HEK293 (cell line): Measurements from ENCODE around the gene SMYD2.

Experiments used
- CTCF ChIA-PET: fragments of 350-600 bp; formaldehyde crosslinking; extraction: SDS; loops from one replicate; lab custom pipeline; 2021; ENCODE audit warnings: antibody characterized with exemption; lab: Yijun Ruan, JAX
- POLR2A ChIA-PET: fragments of 300-600 bp; formaldehyde crosslinking; extraction: SDS; loops from one replicate; lab custom pipeline; 2020; ENCODE audit warnings: antibody characterized with exemption, inconsistent platforms; lab: Yijun Ruan, JAX
- H3K27ac ChIP-seq: fragments of 200-500 bp; sonication (Bioruptor generic); 2 replicates; pipeline ENCODE4 v1.5.1; 2014; ENCODE audit warnings: low read depth, low read length, control low read depth, inconsistent platforms; ENCODE audit errors: extremely low read depth
- H3K36me3 ChIP-seq, 2 experiments: fragments of 200-500 bp in 1 of 2; sonication (Bioruptor generic) in 1 of 2; 1 replicate in 1 of 2; 2 replicates in 1 of 2; pipeline ENCODE4 v1.5.1; 2014 to 2017; ENCODE audit warnings: inconsistent platforms in 2 of 2, low read length in 2 of 2; ENCODE audit not compliant: control insufficient read depth in 2 of 2, insufficient read depth in 1 of 2
- H3K4me1 ChIP-seq: fragments of 200-500 bp; sonication (Bioruptor generic); 2 replicates; pipeline ENCODE4 v1.5.1; 2014; ENCODE audit warnings: mild to moderate bottlenecking, low read length, inconsistent platforms; ENCODE audit not compliant: control insufficient read depth, insufficient read depth
- H3K4me3 ChIP-seq: 2 replicates; pipeline ENCODE4 v1.5.1; 2011; ENCODE audit warnings: low read depth, mild to moderate bottlenecking, control low read depth, low read length, moderate library complexity
- H3K9me3 ChIP-seq: fragments of 200-500 bp; sonication (Bioruptor generic); 2 replicates; pipeline ENCODE4 v1.5.1; 2014; ENCODE audit warnings: low read depth, low read length, inconsistent platforms; ENCODE audit not compliant: control insufficient read depth, insufficient read depth
- KLF7 ChIP-seq: fragments of 450-650 bp; formaldehyde crosslinking; IDR thresholded peaks from 2 replicates; pipeline ENCODE4 v1.5.1; 2016; ENCODE audit warnings: missing biosample characterization, missing genetic modification characterization, borderline replicate concordance
- MYNN ChIP-seq: fragments of 450-650 bp; formaldehyde crosslinking; IDR thresholded peaks from 2 replicates; pipeline ENCODE4 v1.5.1; 2016; ENCODE audit warnings: missing biosample characterization, missing genetic modification characterization, borderline replicate concordance
- SETDB1 ChIP-seq: IDR thresholded peaks from one replicate; pipeline ENCODE4 v1.6.1; 2017; ENCODE audit warnings: mild to moderate bottlenecking, low read length, moderate library complexity, mixed read lengths; ENCODE audit not compliant: insufficient read length
- ZBTB7A ChIP-seq: fragments of 450-650 bp; formaldehyde crosslinking; IDR thresholded peaks from 2 replicates; pipeline ENCODE4 v1.5.1; 2016; ENCODE audit warnings: low read depth, missing biosample characterization, missing genetic modification characterization
- ZNF121 ChIP-seq: fragments of 450-650 bp; formaldehyde crosslinking; IDR thresholded peaks from 2 replicates; pipeline ENCODE4 v1.5.1; 2016; ENCODE audit warnings: missing biosample characterization, missing genetic modification characterization
- ZNF2 ChIP-seq: fragments of 450-650 bp; formaldehyde crosslinking; IDR thresholded peaks from 2 replicates; pipeline ENCODE4 v1.5.1; 2016; ENCODE audit warnings: missing biosample characterization, missing genetic modification characterization
- ZNF292 ChIP-seq: fragments of 450-650 bp; formaldehyde crosslinking; IDR thresholded peaks from 2 replicates; pipeline ENCODE4 v1.5.1; 2016; ENCODE audit warnings: low read depth, missing biosample characterization, missing genetic modification characterization, borderline replicate concordance
- ZNF404 ChIP-seq: fragments of 450-650 bp; formaldehyde crosslinking; IDR thresholded peaks from 2 replicates; pipeline ENCODE4 v1.5.1; 2017; ENCODE audit warnings: missing biosample characterization, missing genetic modification characterization
- ZNF600 ChIP-seq: fragments of 450-650 bp; formaldehyde crosslinking; IDR thresholded peaks from 2 replicates; pipeline ENCODE4 v1.5.1; 2016; ENCODE audit warnings: missing biosample characterization, missing genetic modification characterization
- ZNF623 ChIP-seq: fragments of 450-650 bp; formaldehyde crosslinking; IDR thresholded peaks from 2 replicates; pipeline ENCODE4 v1.5.1; 2016; ENCODE audit warnings: missing biosample characterization, missing genetic modification characterization
- ZNF776 ChIP-seq: fragments of 450-650 bp; formaldehyde crosslinking; IDR thresholded peaks from 2 replicates; pipeline ENCODE4 v1.5.0; 2017; ENCODE audit warnings: missing biosample characterization, missing genetic modification characterization, borderline replicate concordance
- ZNF785 ChIP-seq: fragments of 450-650 bp; formaldehyde crosslinking; IDR thresholded peaks from 2 replicates; pipeline ENCODE4 v1.5.1; 2016; ENCODE audit warnings: missing biosample characterization, missing genetic modification characterization
- ZSCAN23 ChIP-seq: fragments of 450-650 bp; formaldehyde crosslinking; IDR thresholded peaks from 2 replicates; pipeline ENCODE4 v1.5.1; 2016; ENCODE audit warnings: missing biosample characterization, missing genetic modification characterization
- TF ChIP-seq, protein P1 (sequence below): fragments of 450-650 bp; formaldehyde crosslinking; optimal IDR thresholded peaks from 2 replicates; pipeline ENCODE3; 2016; ENCODE audit warnings: missing biosample characterization, mild to moderate bottlenecking, missing genetic modification characterization
- TF ChIP-seq, protein P2 (sequence below): fragments of 450-650 bp; formaldehyde crosslinking; IDR thresholded peaks from 2 replicates; pipeline ENCODE4 v1.5.1; 2016; ENCODE audit warnings: missing biosample characterization, missing genetic modification characterization
- TF ChIP-seq, protein P3 (sequence below): fragments of 450-650 bp; formaldehyde crosslinking; IDR thresholded peaks from 2 replicates; pipeline ENCODE4 v1.5.1; 2016; ENCODE audit warnings: missing biosample characterization, missing genetic modification characterization
- TF ChIP-seq, protein P4 (sequence below): fragments of 450-650 bp; formaldehyde crosslinking; IDR thresholded peaks from 2 replicates; pipeline ENCODE4 v1.5.1; 2016; ENCODE audit warnings: missing biosample characterization, missing genetic modification characterization
- TF ChIP-seq, protein P5 (sequence below): fragments of 450-650 bp; formaldehyde crosslinking; IDR thresholded peaks from 2 replicates; pipeline ENCODE4 v1.5.1; 2016; ENCODE audit warnings: missing biosample characterization, missing genetic modification characterization
- TF ChIP-seq, protein P6 (sequence below): fragments of 450-650 bp; formaldehyde crosslinking; IDR thresholded peaks from 2 replicates; pipeline ENCODE4 v1.5.1; 2016; ENCODE audit warnings: missing biosample characterization, missing genetic modification characterization
- TF ChIP-seq, protein P7 (sequence below): fragments of 450-650 bp; formaldehyde crosslinking; IDR thresholded peaks from 2 replicates; pipeline ENCODE4 v1.5.1; 2016; ENCODE audit warnings: missing biosample characterization, missing genetic modification characterization

SMYD2 gene

DNA sequence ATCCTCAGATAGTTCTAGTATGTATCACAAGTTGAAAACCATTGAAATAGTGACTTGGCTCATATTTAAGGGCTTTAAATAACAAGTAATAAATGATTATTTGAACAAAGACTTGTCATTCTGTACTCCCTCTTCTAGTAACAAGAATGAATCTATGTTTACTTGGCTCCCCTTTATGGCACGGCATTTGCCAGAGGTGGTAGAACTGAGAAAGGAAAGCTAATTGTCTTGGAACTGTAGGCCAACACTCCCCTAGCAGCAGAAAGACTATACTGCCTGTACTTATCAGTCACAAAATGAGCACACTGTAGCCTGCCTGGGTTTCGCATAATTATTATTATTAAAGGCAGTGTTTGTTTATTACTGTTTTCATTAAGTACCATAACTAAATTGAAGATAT lies 29.6 kb upstream of the SMYD2 start:
- no peaks in the 10 kb centered on the region for H3K9me3 ChIP-seq
- ChIA-PET POLR2A (no interaction called here), CTCF (interaction anchor here (5.6 to 13.6 kb wide), 2 partner anchors 10 to 78 kb away, joined by 54 to 428 read pairs; no protein-coding TSS in a partner anchor)
- H3K4me3 ChIP-seq: no peak overlapping the region
- H3K4me1 ChIP-seq: no peaks in the 10 kb centered on the region
- H3K36me3 ChIP-seq: no peaks in the 10 kb centered on the region
- H3K27ac ChIP-seq: no peak overlapping the region
- TF ChIP-seq, protein P1, sequence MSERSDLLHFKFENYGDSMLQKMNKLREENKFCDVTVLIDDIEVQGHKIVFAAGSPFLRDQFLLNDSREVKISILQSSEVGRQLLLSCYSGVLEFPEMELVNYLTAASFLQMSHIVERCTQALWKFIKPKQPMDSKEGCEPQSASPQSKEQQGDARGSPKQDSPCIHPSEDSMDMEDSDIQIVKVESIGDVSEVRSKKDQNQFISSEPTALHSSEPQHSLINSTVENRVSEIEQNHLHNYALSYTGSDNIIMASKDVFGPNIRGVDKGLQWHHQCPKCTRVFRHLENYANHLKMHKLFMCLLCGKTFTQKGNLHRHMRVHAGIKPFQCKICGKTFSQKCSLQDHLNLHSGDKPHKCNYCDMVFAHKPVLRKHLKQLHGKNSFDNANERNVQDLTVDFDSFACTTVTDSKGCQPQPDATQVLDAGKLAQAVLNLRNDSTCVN (tag by site-specific recombination): no peak
- no peak for TF ChIP-seq ZNF2 (tag by site-specific recombination)
- TF ChIP-seq, protein P2, sequence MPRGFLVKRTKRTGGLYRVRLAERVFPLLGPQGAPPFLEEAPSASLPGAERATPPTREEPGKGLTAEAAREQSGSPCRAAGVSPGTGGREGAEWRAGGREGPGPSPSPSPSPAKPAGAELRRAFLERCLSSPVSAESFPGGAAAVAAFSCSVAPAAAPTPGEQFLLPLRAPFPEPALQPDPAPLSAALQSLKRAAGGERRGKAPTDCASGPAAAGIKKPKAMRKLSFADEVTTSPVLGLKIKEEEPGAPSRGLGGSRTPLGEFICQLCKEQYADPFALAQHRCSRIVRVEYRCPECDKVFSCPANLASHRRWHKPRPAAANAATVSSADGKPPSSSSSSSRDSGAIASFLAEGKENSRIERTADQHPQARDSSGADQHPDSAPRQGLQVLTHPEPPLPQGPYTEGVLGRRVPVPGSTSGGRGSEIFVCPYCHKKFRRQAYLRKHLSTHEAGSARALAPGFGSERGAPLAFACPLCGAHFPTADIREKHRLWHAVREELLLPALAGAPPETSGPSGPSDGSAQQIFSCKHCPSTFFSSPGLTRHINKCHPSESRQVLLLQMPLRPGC (tag by site-specific recombination): no peak
- TF ChIP-seq MYNN (tag by site-specific recombination): no peak
- TF ChIP-seq, protein P3, sequence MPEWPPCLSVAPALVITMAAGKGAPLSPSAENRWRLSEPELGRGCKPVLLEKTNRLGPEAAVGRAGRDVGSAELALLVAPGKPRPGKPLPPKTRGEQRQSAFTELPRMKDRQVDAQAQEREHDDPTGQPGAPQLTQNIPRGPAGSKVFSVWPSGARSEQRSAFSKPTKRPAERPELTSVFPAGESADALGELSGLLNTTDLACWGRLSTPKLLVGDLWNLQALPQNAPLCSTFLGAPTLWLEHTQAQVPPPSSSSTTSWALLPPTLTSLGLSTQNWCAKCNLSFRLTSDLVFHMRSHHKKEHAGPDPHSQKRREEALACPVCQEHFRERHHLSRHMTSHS: no peak
- no peak for TF ChIP-seq ZNF776
- TF ChIP-seq ZNF785 (tag by site-specific recombination): no peak
- no peak for TF ChIP-seq ZSCAN23 (tag by site-specific recombination)
- no peak for TF ChIP-seq KLF7
- TF ChIP-seq, protein P4, sequence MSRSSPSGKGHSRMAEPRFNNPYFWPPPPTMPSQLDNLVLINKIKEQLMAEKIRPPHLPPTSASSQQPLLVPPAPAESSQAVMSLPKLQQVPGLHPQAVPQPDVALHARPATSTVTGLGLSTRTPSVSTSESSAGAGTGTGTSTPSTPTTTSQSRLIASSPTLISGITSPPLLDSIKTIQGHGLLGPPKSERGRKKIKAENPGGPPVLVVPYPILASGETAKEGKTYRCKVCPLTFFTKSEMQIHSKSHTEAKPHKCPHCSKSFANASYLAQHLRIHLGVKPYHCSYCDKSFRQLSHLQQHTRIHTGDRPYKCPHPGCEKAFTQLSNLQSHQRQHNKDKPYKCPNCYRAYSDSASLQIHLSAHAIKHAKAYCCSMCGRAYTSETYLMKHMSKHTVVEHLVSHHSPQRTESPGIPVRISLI: no peak
- TF ChIP-seq, protein P5, sequence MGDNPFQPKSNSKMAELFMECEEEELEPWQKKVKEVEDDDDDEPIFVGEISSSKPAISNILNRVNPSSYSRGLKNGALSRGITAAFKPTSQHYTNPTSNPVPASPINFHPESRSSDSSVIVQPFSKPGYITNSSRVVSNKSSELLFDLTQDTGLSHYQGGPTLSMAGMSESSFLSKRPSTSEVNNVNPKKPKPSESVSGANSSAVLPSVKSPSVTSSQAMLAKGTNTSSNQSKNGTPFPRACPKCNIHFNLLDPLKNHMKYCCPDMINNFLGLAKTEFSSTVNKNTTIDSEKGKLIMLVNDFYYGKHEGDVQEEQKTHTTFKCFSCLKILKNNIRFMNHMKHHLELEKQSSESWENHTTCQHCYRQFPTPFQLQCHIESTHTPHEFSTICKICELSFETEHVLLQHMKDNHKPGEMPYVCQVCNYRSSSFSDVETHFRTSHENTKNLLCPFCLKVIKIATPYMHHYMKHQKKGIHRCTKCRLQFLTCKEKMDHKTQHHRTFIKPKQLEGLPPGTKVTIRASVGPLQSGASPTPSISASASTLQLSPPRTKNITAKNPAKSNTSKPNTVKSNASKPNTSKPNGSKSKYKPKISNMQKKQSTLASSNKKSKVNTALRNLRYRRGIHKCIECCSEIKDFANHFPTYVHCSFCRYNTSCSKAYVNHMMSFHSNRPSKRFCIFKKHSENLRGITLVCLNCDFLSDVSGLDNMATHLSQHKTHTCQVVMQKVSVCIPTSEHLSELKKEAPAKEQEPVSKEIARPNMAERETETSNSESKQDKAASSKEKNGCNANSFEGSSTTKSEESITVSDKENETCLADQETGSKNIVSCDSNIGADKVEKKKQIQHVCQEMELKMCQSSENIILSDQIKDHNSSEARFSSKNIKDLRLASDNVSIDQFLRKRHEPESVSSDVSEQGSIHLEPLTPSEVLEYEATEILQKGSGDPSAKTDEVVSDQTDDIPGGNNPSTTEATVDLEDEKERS (tag by site-specific recombination): no peak
- TF ChIP-seq, protein P6, sequence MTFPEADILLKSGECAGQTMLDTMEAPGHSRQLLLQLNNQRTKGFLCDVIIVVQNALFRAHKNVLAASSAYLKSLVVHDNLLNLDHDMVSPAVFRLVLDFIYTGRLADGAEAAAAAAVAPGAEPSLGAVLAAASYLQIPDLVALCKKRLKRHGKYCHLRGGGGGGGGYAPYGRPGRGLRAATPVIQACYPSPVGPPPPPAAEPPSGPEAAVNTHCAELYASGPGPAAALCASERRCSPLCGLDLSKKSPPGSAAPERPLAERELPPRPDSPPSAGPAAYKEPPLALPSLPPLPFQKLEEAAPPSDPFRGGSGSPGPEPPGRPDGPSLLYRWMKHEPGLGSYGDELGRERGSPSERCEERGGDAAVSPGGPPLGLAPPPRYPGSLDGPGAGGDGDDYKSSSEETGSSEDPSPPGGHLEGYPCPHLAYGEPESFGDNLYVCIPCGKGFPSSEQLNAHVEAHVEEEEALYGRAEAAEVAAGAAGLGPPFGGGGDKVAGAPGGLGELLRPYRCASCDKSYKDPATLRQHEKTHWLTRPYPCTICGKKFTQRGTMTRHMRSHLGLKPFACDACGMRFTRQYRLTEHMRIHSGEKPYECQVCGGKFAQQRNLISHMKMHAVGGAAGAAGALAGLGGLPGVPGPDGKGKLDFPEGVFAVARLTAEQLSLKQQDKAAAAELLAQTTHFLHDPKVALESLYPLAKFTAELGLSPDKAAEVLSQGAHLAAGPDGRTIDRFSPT (tag by site-specific recombination): no peak
- TF ChIP-seq ZNF600 (tag by site-specific recombination): no peak
- no peak for TF ChIP-seq ZBTB7A
- no peak for TF ChIP-seq ZNF623 (tag by site-specific recombination)

DNA sequence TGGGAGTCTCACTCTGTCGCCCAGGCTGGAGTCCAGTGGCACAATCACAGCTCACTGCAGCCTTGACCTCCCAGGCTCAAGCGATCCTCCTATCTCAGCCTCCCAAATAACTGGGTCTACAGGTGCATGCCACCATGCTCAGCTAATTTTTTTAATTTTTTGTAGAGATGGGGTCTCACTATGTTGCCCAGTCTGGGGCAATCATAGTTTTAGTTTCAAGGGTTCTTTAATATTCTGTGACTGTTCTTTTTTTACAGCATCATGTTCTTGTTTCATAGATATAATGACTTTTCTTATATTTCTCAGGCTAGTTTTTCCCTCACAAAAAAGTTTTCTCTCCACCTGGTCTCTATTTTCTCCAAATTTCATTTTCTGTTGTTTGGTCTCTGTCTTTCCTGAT lies 25.4 kb upstream of the SMYD2 start:
- Histone ChIP-seq H3K9me3 (no peaks in the 10 kb centered on the region), H3K4me3 (no peak overlapping the region), H3K27ac (no peak overlapping the region), H3K36me3 (no peaks in the 10 kb centered on the region), H3K4me1 (no peaks in the 10 kb centered on the region)
- POLR2A ChIA-PET: no interaction called here
- CTCF ChIA-PET: interaction anchor here (13.6 kb wide), 1 partner anchor 74 kb away, joined by 428 read pairs; no protein-coding TSS in a partner anchor
- TF ChIP-seq MYNN (tag by site-specific recombination) (no peak), ZNF404 (tag by site-specific recombination) (no peak), ZNF121 (tag by site-specific recombination) (peak; percentile 82), SETDB1 (peak; percentile 68), ZNF292 (tag by site-specific recombination) (no peak)
- TF ChIP-seq, protein P7, sequence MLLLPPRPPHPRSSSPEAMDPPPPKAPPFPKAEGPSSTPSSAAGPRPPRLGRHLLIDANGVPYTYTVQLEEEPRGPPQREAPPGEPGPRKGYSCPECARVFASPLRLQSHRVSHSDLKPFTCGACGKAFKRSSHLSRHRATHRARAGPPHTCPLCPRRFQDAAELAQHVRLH (tag by site-specific recombination): peak; percentile 35; the same call in 1 of the 2 replicates
- TF ChIP-seq, protein P5 (tag by site-specific recombination): peak; percentile 49; the same call in 1 of the 2 replicates
